Right atrium auricular region (tissue), 2 donors: ENCODE data around the gene KIAA1549. TPM values are rescaled to one million over a fixed set of nuclear protein-coding genes. Genes with fewer than 3 reads are reported as not detected.

ENCODE experiments used
- DNase-seq: peaks from one replicate; pipeline ENCODE4 v3.0.0-alpha.2; 2019; ENCODE audit warnings: low spot score
- H3K27ac ChIP-seq, 2 donors: fragments of 200-600 bp; sonication (generic); 1 replicate in 1 of 2; 2 replicates in 1 of 2; pipeline ENCODE4 v1.5.1; 2016 to 2019
- H3K27me3 ChIP-seq, 2 donors: fragments of 200-600 bp; sonication (generic); one replicate each; pipeline versions ENCODE4 v1.5.1 to v1.6.0; 2017 to 2019
- H3K36me3 ChIP-seq: fragments of 200-600 bp; sonication (generic); one replicate; pipeline ENCODE4 v1.5.1; 2016
- H3K4me1 ChIP-seq, 2 donors: fragments of 200-600 bp; sonication (generic); one replicate each; pipeline versions ENCODE4 v1.5.1 to v1.6.0; 2017 to 2019
- H3K4me3 ChIP-seq, 2 donors: fragments of 200-600 bp; sonication (generic); 1 replicate in 1 of 2; 2 replicates in 1 of 2; pipeline ENCODE4 v1.5.1; 2017 to 2019; ENCODE audit warnings: mild to moderate bottlenecking in 1 of 2, moderate library complexity in 1 of 2
- H3K9me3 ChIP-seq, 2 donors: fragments of 200-600 bp; sonication (generic); one replicate each; pipeline ENCODE4 v1.5.1; 2019
- CTCF ChIP-seq, 2 donors: fragments of 200-600 bp; sonication (generic); IDR thresholded peaks; one replicate each; pipeline ENCODE4 v1.5.1; 2019; ENCODE audit warnings: antibody characterized with exemption in 2 of 2
- total RNA-seq, 2 donors: library from RNA; depleted of rRNA; stranded (reverse); fragments of >200 nt; gene quantifications; one replicate each; pipeline ENCODE4 v1.1.0, GENCODE V29; 2016

Gene KIAA1549
- total RNA-seq, 2 donors from 2014 or later = 0.85 to 1.4 TPM

- no peak for DNase-seq
- no peaks in the 10 kb centered on the region for H3K27me3 ChIP-seq
- H3K9me3 ChIP-seq = no peaks in the 10 kb centered on the region
- peak overlapping the region in 1 of 2 donors; percentile 23 for H3K27ac ChIP-seq
- no peaks in the 10 kb centered on the region for H3K36me3 ChIP-seq
- TF ChIP-seq CTCF (IDR thresholded peaks at IDR 0.05) = no peak
- H3K4me1 ChIP-seq = no peaks in the 10 kb centered on the region
- no peak overlapping the region for H3K4me3 ChIP-seq
Observed at GRCh38 chr7:138881579-138882188, 99.5 kb downstream of the KIAA1549 start.

GRCh38 chr7:138880881-138881578, 100.2 kb downstream of the KIAA1549 start:
- no peaks in the 10 kb centered on the region for H3K36me3 ChIP-seq
- H3K9me3 ChIP-seq = no peaks in the 10 kb centered on the region
- peak; percentile 77 for DNase-seq
- H3K27me3 ChIP-seq = no peaks in the 10 kb centered on the region
- H3K4me3 ChIP-seq = no peak overlapping the region
- H3K4me1 ChIP-seq = no peaks in the 10 kb centered on the region
- no peak for TF ChIP-seq CTCF (IDR thresholded peaks at IDR 0.05)
- peak overlapping the region in 1 of 2 donors; percentile 23 for H3K27ac ChIP-seq

- Histone ChIP-seq H3K36me3 (no peaks in the 10 kb centered on the region), H3K4me1 (no peaks in the 10 kb centered on the region), H3K9me3 (no peaks in the 10 kb centered on the region), H3K4me3 (no peak overlapping the region), H3K27me3 (no peaks in the 10 kb centered on the region), H3K27ac (no peak overlapping the region)
- TF ChIP-seq CTCF (IDR thresholded peaks at IDR 0.05) = no peak
- DNase-seq = no peak
Observed at GRCh38 chr7:138879356-138879755, 101.8 kb downstream of the KIAA1549 start.

- no peaks in the 10 kb centered on the region for H3K9me3 ChIP-seq
- no peak for TF ChIP-seq CTCF (IDR thresholded peaks at IDR 0.05)
- H3K36me3 ChIP-seq = no peaks in the 10 kb centered on the region
- H3K4me3 ChIP-seq = no peak overlapping the region
- no peak for DNase-seq
- H3K4me1 ChIP-seq = no peaks in the 10 kb centered on the region
- H3K27ac ChIP-seq = no peak overlapping the region
- no peaks in the 10 kb centered on the region for H3K27me3 ChIP-seq
Observed at GRCh38 chr7:138878856-138879255, 102.3 kb downstream of the KIAA1549 start.

- H3K36me3 ChIP-seq = no peaks in the 10 kb centered on the region
- no peak overlapping the region for H3K27ac ChIP-seq
- no peak for DNase-seq
- no peaks in the 10 kb centered on the region for H3K27me3 ChIP-seq
- H3K9me3 ChIP-seq = no peaks in the 10 kb centered on the region
- H3K4me3 ChIP-seq = no peak overlapping the region
- H3K4me1 ChIP-seq = no peaks in the 10 kb centered on the region
- TF ChIP-seq CTCF (IDR thresholded peaks at IDR 0.05) = no peak
Observed at GRCh38 chr7:138878051-138878450, 103.1 kb downstream of the KIAA1549 start.
